HTERT RPE-1 (cell line): ENCODE measurements around the gene NECAB2.
"Not testable (repeated sequence)": the region's sequence is repeated elsewhere in the genome, so short reads cannot be mapped to it uniquely, and the experiment has no call there.

ENCODE experiments used
- in situ Hi-C: fragments of 300-500 bp; cut with MboI; formaldehyde crosslinking; loops from 4 replicates; pipeline ENCODE4 v1.14.3; 2020; ENCODE audit warnings: low sequenced_read_pairs

Gene NECAB2

GRCh38 chr16:83935858-83936255 lies 32.2 kb upstream of the NECAB2 start:
- in situ Hi-C loops: no loop called here

DNA sequence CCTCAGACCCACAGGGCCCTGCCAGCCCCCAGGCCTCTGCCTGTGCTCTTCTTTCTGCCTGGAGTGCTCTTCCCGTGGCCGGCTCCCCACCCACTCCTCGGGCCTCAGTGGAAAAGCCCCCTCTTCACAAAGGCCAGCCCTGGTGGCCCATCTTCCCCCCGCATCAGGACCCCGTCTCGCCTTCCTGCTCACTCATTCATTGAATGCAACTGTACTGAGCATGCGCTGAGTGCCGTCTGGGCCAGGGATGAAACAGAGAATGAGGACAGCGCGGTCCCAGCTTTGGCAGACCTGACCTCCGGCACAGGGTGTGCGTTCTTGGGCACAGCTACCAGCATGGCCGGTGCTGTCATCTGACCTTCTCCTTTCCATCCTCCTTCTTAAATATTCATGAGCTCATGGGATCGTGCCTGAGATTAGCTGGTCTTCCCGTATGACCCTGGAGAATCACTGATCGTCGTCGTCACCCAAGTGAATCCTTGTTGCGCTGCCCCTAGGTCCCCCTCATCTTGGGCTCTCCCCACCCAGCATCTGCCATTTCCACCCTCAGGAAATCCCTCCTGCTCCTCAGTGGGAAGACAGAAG lies 31.4 kb upstream of the NECAB2 start:
- in situ Hi-C loops: no loop called here

DNA sequence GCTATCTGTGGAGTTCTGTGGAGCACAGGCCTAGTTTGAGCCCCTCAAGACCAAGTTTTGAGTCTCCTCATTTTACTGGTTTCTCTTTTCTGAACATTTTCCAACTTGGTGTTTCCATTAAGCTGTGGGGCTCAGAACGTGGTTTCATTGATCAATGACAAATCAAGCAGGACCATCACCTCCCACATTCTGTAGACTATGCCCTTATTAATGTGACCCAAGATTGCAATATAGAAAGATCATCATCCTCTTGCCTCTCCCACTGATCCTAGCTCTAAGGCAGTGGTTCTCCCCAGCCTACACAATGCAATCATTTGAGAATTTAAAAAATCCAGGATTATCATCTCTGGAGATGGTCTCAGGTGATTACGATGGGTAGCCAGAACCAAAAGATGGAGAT lies 30.8 kb upstream of the NECAB2 start:
- in situ Hi-C loops: no loop called here

- in situ Hi-C loops: no loop called here
Observed at GRCh38 chr16:83937922-83938885, 29.8 kb upstream of the NECAB2 start.

GRCh38 chr16:83939266-83939855 lies 28.7 kb upstream of the NECAB2 start:
- in situ Hi-C loops: no loop called here

DNA sequence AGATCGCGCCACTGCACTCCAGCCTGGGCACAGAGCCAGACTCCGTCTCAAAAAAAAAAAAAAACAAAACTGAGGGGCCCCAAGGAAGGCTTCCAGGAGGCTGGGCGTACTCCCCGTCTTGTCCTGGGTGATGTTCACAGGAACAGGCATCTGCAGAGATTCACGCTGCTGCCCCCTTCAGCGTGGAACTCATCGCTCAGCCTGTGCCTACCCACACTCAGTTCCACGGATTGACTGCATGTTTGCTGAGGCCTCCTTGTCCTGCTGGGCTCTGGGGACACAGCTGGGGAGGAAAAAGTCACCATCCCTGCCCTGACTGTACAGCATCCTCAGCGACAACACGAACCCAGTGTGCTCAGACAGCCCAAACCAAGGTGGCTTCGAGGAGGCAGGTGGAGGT lies 27.9 kb upstream of the NECAB2 start:
- in situ Hi-C loops: no loop called here

DNA sequence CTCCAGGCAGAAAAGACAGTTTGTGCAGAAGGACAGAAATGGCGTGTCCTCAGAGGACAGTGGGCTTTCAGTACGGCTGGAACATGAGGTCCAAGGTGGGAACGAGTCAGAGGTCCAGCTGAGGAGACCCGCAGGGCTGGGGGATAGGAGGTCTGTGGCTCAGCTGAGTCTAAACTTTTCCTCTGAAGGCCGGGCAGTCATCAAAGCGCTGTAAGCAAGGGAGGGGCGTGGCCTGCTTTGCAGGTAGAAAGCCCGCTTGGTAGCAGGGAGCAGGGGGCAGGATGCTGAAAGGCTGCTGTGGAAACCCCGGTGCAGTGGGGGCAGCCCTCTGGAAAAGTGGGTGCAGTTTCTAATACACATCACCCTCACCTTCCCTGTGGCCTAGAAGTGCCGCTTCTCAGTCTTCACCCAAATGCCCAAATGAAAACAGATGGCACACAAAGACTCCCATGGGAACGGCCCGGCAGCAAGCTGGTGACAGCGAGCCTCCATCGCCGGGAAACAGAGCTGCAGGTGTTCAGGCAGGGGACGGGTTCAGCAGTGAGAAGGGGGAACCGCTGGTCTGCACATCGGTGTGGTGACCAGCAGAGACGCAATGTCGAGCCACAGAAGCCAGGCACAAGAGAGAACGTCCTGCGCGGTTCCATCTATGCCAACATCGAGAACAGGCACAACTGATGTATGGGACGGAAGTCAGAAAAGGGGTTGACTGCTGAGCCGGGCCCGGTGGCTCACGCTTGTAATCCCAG lies 27.2 kb upstream of the NECAB2 start:
- in situ Hi-C loops: no loop called here

DNA sequence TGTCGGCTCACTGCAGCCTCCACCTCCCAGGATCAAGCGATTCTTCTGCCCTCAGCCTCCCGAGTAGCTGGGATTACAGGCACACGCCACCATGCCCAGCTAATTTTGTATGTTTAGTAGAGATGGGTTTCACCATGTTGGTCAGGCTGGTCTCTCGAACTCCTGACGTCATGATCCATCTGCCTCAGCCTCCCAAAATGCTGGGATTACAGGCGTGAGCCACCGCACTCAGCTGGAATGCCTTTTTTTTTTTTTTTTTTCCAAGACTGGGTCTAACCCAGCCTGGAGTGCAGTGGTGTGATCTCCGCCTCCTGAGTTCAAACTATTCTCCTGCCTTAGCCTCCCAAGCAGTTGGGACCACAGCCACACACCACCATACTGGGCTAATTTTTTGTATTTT lies 26.5 kb upstream of the NECAB2 start:
- in situ Hi-C loops: not testable (repeated sequence)

DNA sequence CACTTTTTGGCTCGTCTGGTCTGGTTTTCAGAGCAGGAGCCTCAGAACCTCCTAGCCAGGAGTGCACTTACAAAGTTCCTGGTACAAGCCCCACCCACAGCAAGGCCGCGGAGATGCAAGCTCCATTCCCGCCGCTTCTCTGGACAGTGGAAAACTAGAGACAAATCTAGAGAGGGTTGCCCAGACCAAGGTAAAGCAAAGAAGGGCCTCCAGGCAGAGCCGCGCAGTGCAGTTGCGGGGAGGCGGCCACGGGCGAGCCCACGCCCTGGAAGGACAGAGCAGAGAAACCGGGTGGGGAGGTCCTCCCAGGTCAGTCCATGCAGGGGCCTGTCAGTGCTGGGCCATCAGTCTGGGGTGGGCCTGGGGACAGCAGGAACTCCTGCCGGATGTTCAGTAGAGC lies 26.0 kb upstream of the NECAB2 start:
- in situ Hi-C loops: no loop called here

GRCh38 chr16:83942815-83943515 lies 25.1 kb upstream of the NECAB2 start:
- in situ Hi-C loops: no loop called here

- in situ Hi-C loops: no loop called here
Observed at GRCh38 chr16:83943516-83944050, 24.5 kb upstream of the NECAB2 start.

GRCh38 chr16:83945587-83945986 lies 22.5 kb upstream of the NECAB2 start:
- in situ Hi-C loops: no loop called here

DNA sequence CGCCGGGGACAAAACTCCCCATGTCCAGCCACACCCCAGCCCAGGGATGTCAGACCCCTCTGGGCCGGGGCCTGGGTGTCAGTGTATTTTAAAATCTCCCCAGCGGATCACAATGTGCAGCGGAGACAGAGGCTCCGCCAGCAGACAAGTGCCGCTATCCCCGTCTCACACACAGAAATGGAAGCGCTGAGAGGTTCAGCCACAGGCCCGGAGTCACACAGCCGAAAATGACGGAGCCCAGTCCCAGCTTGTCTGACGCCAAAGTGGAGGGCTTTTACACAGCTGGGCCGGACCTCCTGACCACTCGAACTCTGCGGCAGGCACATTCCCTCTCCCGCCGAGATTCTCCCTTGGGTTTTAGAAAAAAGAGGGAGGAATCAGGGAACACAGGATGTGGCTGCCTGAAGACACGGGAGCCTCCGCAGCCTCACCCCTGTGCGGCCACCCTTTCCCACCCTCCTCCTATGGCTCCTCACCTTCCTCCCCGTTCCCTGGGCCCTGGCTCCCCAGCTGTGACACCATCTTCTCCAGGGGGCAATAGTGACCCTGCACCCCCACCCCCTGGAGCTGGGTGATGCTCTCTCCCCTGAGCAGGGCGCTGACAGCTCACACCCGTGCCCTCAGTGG lies 21.8 kb upstream of the NECAB2 start:
- in situ Hi-C loops: no loop called here

DNA sequence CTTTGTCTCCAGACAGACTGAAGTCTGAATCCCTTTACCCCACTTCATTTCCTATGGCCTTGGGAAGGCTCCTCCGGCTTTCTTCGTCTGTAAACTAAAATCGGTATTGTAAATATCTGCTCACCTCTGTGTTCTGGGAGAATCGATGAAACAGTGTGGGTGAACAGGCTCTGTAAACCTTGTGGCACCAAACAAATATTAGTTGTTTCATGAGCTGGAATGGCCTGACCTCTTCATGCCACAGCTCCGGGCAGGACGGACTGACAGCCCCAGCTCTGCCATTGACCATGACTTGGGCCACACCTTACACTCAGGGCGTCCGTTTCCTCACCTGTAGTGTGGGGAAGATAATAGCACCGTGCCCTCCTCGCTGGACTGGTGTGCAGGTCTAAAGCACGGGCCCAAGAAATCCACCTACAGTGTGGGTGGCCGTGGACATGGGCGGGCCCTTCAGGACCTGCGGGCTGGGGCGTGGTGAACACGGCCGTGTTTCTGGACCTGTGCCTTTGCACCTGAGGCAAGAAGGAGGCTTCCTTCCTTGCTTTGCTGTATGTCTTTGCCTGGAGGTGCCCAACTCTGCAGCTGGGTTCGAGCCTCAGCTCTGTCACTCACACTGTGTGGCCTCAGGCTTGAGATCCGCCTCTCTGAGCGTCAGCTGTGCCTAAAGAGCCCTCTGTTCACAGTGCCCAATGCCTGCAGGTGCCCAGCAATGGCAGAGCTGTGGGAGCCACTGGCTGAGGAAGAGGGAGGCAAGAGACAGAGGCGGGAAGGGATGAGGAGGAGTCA lies 21.1 kb upstream of the NECAB2 start:
- in situ Hi-C loops: no loop called here

GRCh38 chr16:83947642-83948234 lies 20.3 kb upstream of the NECAB2 start:
- in situ Hi-C loops: no loop called here

DNA sequence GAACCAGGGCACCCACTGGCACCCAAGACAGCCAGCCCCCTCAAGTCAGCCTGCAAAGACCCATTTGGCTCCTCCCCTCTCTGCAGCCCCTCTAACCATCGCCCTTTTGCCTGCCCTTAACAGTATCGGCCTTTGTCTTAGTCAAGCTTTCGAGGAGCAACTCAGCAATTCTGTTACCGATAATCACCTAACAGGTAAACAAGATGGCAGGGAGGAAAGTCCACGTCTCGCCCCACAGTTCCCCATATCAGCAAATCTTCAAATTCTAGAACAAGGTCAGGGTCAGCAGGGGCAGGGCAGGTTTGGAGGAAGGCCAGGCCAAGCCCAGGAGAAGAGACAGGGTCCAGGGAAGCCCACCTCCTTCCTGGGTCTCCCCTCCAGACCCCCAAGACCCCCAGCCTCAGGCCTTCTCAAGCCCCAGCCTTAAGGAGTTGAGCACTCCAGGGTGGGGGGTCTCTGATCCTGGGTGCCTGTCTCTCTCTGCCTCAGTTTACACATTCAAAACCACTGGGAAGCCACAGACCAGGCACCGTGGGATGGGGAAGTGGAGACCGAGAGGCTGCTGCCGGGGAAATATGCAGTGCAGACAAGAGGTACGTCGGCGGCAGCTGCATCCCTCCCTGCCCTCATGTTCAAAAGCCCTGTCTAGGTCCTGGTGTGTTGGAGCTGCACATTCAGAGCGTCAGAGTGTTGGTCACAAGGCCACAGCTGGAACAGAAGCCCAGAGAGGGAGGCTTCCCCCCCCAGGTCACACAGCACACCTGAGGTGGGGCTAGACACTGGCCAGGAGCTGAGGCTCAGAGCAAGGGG lies 18.9 kb upstream of the NECAB2 start:
- in situ Hi-C loops: no loop called here

DNA sequence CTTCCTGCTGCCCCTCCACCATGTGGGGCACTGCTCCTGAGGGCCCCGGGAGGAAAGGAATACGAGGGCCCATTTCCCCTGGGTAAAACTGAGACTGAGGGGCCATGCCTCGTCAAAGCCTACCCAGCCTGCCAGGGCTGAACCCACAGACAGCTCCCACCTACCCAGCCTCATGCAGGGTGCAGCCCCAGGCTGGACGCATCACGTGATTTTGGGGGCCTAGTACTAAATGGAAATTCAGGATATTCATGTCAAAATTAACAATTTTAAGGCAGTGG lies 18.4 kb upstream of the NECAB2 start:
- in situ Hi-C loops: loop anchor here (25.0 kb wide), 1 partner anchor 113 kb away; no protein-coding TSS in a partner anchor

- in situ Hi-C loops: loop anchor here (25.0 kb wide), 1 partner anchor 111 kb away; no protein-coding TSS in a partner anchor
Observed at GRCh38 chr16:83950862-83951399, 17.1 kb upstream of the NECAB2 start.
